Erythroblast (primary cell): Measurements from ENCODE around the gene CACNA1E.

Source experiments
- DNase-seq, 2 experiments: peaks; one replicate each; lab custom pipeline; 2025; lab: John Stamatoyannopoulos, UW
- GATA1 ChIP-seq: IDR thresholded peaks from 2 replicates; pipeline ENCODE4 v1.6.1; 2011; ENCODE audit warnings: low read depth, mild to moderate bottlenecking, control low read depth, low read length, moderate library complexity
- POLR2A ChIP-seq: IDR thresholded peaks from 2 replicates; pipeline ENCODE4 v1.6.1; 2011; ENCODE audit warnings: mild to moderate bottlenecking, low read length

The CACNA1E gene

DNA sequence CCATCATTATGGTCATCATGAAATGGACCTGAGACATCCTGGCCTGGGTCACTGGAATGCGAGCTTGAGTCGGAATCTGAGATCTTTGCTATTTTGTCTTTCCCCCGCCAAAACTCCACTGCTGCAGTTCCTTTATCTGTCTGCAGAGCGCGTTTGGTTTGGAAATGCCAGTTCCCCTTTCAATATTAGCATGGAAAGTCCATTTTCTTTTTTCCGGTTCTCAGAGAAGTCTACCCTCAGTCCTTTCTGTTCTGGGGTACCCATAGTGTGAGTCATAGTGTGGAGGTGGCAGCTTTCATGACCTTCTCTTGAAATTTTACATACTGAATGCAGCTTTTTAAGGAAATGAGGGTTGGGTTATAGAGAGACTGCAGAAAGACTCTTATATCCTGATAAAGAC is 14.6 kb downstream of the CACNA1E start:
- DNase-seq: no peak
- TF ChIP-seq GATA1: no peak
- TF ChIP-seq POLR2A: no peak

DNA sequence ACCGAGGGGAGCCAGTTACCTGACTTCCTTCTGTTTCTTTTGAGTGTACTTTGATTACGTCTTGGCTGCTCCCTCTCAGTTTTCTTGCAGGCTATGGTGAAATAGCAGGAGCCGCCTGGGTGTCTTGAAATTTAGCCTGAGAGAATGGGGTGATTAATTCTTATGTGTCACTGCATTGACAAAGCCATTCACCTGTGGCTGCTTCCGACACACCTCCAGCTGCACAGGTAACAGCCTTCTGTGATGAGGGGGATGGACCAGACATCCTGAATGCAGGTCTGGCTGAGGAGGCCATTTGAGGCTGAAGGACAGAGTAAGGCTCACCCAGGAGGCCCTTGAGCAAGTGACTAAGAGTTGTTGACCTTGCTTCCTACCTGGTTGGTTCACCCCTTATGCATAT is 16.5 kb downstream of the CACNA1E start:
- TF ChIP-seq POLR2A (no peak), GATA1 (no peak)
- DNase-seq: no peak

DNA sequence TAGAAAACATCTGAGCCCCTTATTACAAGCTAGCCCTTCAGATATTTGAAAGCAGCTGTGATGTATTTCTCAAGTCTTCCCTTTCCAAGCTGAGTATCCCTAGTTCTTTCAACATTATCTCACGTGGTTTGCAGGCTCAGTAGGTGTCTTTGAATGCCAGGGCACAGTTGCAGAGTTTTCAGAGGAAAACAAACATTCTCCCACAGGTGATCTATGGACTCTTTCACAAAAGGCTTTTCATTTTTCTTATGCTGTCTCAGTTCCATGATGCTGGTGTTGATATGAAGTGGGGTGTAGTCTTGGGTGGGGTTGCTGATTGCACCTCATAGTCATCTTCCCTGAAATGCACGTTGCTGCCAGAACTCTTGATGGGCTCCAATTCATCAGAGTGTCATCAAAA is 17.3 kb downstream of the CACNA1E start:
- no peak for TF ChIP-seq POLR2A
- no peak for TF ChIP-seq GATA1
- no peak for DNase-seq

DNA sequence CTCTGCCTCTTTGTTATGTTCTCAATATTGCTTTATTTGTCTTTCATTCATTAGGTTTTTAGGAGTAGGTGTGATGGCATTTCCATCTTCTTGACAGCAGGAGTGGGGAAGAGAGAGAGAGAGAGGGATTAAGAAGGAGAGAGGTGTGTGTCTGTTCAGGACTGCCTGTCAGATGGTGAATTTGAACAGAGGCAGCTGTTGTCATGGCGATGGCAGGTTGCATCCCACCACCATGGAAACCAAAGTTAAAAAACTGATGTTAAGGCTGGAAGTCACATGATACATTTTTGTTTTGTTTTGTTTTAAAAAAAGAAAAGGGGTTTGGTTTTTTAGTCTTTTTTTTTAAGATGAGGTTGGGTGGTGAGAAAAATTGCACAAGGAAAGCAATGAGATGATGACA is 18.3 kb downstream of the CACNA1E start:
- no peak for DNase-seq
- TF ChIP-seq POLR2A: no peak
- no peak for TF ChIP-seq GATA1

DNA sequence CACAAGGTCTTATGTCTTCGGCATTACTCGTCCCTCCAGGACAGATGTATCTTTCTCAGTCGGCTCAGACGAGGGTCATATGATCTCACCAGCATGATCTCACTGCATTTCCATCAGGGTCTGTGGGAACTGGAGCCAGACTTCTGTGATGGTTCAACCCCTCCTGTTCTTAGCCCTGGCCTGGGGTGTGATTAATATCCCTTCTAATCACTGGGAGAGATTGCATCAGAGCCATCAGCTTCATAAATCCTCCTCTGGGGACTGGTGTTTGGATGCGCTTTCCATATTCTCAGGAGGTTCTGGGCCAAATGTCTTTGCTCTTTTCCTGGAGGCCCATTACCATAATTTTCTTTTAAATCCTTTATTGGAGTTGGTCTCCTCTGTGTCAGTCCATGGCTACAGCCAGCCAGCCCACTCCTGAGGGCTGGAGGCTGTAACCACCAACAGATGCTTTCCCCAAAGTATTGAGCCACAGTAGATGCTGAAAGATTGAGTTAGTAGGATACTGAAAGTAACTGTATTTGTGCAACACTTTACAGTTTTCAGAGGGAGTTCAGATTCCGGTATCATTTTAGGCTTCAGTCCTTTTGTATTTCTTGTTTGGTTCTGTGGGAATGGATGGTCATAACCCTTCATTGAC is 20.0 kb downstream of the CACNA1E start:
- DNase-seq: no peak
- TF ChIP-seq GATA1 (no peak), POLR2A (no peak)

DNA sequence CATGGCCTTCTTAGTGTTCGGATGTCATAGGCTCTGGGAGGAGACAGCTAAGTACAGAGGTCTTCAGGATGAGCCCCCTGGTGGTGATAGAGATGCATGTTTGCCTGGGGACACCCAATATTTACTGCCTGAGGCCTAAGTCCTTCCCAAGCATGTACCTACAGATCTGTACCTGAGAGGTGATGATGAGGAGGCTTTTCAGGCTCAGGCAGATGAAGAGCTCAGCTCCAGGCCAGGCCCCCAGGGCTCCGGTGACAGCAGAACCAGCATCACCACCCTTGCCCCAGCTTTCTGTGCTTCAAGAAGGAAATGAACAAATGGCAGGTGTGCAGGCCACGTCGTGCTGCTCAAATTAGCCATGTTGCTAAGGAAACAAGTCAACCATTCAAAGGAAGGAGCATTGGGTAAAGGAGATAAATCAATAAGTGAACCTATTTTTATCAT is 21.1 kb downstream of the CACNA1E start:
- TF ChIP-seq GATA1 (no peak), POLR2A (no peak)
- DNase-seq: peak; percentile 29 to 39

DNA sequence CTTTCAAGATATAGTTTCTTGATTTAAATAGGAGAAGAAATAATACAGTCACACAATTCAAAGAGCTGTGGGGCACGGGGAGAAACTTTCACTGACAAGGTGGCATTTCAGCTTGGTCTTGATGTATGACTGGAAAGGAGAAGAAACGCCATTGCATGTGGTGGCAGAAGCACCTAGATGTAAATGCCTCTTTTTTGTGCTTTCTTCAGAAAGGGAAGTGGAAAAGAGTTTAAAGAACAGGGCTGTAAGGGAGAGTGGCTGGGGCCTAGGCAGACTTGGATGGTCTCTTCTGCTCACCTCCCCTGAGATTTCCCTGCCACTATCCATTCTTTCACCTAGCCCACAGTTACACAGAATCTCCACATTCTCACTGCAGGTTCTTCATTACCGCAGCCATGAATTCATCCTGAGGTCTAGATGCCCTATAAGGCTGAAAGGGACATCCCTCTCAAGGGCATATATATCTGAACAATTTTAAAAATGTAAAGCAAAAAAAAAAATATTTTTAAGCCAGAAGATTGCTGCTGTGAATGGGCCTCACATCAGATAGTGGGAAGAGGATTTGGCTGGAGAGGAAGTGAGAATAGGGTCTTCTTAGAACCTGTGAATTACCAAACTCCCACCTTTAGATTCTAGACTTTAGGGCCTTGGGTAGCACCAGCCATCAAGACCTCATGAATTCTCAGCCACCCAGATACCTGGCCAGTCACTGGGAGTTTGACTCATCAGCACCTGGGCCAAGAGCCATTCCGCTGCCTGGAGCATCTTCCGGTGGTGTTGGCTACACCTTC is 23.4 kb downstream of the CACNA1E start:
- TF ChIP-seq POLR2A (no peak), GATA1 (no peak)
- DNase-seq: no peak

DNA sequence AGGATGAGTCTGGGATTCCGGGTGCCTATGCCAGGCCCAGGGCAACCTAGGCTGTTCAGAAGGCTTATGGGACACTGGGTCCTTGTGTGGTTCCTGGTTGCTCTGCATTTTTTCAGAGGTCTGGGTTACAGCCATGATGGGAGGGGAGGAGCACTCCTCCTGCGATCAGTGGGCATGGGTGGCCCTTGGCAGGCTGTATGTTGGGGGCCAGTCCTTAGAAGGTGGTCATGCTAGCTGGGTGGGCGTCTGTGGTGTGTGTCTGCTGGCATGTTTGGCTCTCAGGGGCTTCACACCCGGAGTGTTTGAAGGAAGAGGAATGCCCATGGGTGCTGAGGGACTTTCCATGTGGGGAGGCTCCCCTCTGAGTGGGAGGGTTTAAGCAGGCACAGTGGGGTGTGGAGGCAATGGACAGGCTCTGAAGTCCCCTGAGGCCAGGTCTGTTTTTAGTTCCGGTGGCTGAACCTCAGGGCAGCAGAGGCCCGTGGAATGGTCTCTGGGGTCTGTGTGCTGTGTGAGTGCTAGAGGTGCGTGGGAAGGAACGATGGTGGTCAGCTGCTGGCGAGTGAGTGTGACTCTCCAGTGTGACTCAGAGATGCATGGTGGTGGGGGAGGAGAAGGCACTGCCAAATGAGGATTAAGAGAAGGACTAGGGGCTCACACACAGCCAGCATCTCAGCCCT is 25.3 kb downstream of the CACNA1E start:
- TF ChIP-seq GATA1 (no peak), POLR2A (no peak)
- DNase-seq: no peak

DNA sequence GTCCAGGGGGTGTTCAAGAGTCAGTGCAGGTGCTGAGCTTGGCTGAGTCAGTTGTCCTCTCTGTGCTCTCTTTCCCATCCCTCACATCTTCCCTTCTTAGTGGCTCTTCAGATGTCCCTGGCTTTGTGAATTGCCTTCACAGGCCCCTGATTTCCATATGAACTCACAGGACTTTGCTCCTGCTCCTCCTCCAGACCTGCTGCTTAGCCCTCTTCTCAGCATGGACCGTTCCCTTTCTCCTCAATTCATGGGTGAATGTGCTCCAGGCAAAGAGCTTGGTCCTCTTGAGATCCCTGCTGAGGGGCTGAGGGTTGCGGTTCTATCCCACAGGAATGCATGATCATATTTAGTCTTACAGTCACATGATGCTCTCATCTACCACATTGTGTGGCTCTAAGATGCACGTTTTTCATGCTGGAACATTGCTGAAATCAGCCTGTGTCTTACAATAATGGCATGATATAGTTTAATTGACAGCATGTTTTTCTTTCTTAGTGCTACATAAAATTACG is 30.5 kb downstream of the CACNA1E start:
- TF ChIP-seq GATA1: no peak
- no peak for TF ChIP-seq POLR2A
- no peak for DNase-seq

DNA sequence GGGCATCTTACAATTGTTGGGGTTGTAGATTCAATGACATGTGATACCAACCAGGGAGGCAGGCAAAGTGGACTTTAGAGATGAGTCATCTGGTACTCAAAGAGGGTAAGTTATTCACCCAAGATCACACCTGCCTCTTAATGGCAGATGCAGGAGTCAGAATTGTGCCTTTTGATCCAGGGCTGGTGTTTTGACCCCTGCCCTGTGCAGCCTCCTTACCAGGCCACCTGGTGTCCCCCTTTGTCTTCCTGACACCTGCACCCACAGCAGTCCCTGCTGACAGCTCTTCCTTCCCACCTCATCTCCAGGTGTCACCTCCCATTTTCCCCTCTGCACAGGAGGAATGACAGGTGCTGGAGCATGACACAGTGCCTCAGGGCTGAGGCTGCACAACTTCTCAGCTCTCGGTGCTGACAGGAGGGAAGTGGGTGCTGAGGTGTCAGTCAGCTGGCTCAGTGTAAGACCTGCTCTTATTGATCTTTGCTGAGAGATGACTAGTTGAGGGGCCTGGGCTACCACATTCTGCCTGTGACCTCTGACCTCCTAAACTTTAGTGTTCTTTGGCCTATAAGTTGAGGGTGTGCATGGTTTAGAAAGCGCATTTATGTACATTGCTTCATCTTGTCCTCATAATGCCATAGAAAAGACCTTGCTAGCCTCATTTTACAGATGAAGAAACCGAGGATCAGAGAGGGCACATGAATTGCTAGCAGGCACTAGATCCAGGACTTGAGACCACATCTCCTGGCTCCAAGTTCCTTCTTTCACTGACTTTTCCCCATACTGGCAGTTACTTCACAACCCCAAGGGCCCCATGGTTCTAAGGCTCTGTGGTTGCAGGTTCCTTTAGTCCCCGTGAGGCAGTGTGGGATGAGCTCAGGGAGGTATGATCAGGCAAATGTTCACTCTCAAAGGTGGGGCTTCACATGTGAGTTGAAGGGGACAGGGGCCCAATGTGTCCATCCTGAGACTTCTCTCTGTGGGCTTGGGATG is 31.3 kb downstream of the CACNA1E start:
- TF ChIP-seq GATA1 (no peak), POLR2A (no peak)
- DNase-seq: no peak

DNA sequence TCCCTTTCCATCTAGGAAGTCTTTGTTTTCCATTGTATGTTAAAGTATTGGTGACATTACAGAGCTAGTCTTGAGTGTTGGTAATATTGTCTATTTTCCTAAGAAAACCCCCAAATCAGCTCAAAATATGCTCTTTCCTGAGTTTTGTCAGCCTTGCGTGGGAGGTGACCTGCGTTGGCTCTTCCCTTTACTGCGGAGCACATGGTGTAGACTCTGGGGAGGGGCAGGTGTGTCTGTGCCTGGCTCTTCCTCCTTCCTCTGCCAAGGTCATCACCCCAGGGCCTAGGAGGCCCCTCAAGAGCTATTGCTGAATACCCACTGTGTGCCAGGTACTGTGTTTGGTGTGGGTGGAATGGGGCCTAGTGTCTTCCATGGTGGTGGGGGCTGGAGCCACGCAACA is 33.4 kb downstream of the CACNA1E start:
- DNase-seq: no peak
- TF ChIP-seq GATA1 (no peak), POLR2A (no peak)

DNA sequence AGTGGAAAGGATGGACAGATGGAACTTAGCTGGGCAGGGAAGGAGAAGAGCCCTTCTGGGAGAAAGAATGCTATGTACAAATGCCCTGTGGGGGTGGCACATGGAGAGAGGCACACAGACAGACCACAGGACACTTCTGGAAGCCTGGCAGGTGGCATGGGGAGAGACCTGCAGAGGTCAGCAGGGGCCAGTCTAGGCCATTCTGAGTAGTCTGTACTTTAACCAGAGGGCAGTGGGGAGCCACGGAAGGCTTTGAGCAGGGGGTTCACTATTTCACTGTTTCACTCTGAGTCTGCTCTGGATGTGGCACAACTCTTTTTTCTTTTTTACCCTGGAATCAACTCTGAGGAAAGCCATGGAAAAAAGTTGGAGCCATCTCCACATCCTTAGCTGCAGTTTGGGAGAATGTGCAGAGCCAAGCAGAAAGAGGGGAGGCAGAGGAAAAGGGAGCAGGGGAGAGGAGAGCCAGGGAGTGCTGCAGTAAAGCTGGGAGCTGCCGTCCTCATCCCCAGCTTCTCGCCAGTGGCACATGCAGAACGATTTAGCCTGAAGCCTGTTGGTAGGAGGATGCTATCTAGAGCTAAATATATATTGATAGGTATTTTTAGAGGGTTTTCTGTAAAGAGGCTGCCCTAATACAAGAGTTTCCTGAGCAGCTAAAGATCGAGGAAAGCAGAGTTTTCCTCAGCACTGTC is 34.0 kb downstream of the CACNA1E start:
- no peak for TF ChIP-seq POLR2A
- TF ChIP-seq GATA1: no peak
- DNase-seq: no peak

DNA sequence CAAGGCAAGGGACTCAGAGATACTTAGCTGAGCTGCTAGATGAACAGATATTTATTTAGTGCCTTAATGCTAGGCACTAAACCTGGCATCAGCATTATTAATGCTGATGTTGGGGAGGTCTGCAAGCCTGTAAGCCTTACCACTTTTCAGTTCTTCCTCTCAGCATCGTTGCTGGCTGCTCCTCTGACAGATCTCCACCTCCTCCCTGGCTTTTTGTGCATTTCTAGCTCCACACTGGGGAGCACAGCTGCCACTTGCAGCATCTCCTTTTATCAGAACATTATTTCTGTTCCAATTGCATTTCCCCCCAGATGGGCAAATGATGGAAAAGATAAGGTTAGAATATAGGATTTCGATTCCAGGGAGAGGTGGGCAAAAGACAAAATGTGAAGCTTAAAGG is 34.8 kb downstream of the CACNA1E start:
- no peak for TF ChIP-seq GATA1
- TF ChIP-seq POLR2A: no peak
- DNase-seq: no peak

DNA sequence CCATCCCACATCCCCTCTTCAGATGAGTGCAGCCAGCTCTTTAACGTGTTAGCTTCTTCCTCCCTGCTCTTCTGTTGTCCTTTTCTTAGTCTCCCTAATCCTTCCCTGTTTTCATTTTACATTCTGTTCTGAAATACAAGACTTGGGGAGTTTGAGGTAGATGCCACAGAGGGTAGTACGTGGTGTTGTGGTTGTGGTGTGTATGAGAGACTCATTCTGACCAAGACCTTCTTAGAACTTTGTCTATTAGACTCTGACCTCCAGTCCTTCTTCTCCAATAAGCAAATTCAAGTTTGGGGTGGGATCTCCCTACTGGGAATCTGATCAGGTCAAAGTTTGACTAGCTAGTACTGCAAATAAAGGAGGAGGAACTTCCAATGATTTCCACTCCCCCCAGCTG is 39.5 kb downstream of the CACNA1E start:
- TF ChIP-seq GATA1 (no peak), POLR2A (no peak)
- DNase-seq: no peak
